Hepatic stellate cell (primary cell): ENCODE results near the gene TGFB1.
"Not testable (repeated sequence)": the region's sequence is repeated elsewhere in the genome, so short reads cannot be mapped to it uniquely, and the experiment has no call there.

Source experiments
- DNase-seq: peaks from one replicate; pipeline ENCODE4 v3.0.0; 2011; ENCODE audit warnings: low spot score

TGFB1 gene

DNA sequence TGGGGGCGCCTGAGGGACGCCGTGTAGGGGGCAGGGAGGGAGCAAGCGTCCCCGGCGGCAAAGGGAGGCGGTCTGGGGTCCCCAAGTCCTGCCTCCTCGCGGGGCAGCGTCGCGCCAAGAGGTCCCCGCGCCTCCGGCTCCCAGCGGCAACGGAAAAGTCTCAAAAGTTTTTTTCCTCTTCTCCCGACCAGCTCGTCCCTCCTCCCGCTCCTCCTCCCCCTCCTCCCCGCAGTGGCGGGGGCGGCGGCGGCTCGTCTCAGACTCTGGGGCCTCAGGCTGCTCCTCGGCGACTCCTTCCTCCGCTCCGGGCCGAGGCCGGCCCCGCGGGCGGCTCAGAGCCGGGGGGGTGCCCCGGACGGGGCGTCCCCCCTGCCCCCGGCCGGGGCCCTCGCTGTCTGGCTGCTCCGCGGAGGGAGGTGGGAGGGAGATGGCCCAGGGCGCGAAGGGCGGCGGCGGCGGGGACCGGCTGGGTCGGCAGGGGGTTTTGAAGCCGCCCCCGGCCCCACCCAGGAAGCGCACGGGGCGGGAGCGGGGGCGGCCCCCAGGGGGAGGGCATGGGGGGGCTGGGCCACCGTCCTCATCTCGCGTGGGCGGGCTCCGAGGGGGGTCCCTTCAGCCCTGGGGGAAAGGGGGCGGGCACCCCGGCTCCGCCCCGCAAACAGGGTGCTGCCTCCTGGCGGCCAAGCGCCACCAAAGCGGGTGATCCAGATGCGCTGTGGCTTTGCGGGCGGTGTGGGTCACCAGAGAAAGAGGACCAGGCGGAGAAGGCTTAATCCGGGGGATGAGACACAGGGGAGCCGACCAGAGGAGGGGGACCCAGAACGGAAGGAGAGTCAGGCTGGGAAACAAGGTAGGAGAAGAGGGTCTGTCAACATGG, at the start of gene TGFB1:
TGFB1 (minus strand) TSS at position 457 of the 877 bp plus-strand sequence. CDS start 878 bp downstream, outside the sequence.
- peak; percentile 98 for DNase-seq

DNA sequence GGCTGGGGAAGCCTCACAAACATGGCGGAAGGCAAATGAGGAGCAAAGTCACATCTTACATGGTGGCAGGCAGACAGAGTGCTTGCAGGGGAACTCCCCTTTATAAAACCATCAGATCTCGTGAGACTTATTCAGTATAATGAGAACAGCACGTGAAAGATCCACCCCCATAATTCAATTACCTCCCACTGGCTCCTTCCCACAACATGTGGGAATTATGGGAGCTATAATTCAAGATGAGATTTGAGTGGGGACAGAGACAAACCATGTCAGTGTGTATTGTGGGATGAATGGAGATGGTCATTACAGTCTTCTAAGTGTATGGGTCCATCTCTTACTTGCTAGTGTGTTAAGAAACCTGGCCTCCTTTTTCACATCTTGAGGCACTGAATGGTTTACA, 48.3 kb upstream of the TGFB1 start:
- DNase-seq, result no peak

DNA sequence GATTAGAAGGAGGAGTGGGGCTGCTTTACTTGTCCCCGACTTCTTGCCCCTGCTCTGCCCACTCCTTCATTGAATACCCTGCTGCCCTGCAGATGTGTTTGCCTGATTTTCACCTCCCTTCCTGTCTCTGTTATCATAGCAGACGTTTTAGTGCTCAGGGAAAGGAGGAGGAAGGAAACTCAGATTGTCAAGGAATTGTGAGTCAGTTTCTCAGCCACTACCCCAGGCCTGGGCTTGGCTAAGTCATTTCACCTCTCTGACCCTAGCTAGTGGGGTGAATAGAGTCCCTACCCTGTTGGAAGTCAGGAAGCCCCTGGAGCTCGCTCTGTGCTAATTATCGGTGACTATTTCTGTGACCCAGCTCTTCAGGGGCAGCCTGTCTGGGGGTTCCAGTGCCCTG, 47.8 kb upstream of the TGFB1 start:
- DNase-seq, result no peak

DNA sequence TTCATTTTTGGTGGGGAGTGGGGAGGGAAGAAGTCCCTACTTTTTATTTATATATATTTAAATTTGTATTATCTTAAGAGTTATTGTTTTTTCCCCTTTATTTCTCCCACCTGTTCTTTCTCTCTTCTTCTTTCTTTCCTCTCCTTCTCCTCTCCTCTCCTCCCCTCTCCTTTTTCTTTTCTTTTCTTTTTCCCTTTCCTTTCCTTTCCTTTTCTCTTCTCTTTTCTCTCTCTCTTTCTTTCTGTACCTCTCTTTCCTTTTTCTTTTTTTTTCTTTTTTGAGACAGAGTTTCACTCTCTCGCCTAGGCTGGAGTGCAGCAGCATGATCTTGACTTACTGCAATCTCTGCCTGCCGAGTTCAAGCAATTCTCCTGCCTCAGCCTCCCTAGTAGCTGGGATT, 45.8 kb upstream of the TGFB1 start:
- DNase-seq, result no peak

DNA sequence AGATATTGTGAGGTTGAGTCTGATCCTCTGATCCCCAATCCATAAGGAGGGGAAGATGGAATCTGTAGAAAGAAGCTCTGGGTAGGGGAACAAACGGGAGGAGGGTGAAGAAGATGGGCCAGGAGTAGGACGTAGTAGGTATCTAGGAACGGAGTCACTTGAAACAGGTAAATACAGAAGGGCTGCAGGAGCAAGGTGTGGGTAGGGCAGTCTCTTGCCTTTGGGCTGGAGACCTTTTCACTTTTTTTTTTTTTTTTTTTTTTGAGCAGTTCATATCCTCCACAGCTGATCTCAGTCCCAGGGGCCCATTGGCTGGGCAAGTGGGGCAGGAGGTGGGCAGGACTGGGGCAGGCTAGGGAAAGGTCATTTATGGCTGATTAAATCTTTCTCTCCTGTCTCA, 45.4 kb upstream of the TGFB1 start:
- no peak for DNase-seq

DNA sequence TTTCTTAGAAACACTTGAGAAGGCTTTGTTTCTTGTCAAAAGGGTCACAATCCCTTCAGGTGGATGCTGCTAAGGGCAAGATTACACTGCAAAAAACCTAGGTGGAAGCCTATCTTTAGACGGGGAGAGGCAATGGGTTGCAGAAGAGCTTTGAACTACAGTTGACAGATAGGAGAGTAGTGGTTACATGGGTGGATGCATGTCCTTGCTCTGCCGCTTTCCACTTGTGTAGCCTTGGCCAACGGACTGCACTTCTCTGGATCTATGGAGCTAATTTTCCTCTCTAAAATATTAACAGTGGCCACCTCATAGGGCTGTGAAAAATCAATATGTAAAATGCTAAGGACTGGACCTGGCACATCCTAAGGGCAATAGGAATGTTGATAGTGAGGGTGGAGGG, 44.9 kb upstream of the TGFB1 start:
- DNase-seq, result no peak

DNA sequence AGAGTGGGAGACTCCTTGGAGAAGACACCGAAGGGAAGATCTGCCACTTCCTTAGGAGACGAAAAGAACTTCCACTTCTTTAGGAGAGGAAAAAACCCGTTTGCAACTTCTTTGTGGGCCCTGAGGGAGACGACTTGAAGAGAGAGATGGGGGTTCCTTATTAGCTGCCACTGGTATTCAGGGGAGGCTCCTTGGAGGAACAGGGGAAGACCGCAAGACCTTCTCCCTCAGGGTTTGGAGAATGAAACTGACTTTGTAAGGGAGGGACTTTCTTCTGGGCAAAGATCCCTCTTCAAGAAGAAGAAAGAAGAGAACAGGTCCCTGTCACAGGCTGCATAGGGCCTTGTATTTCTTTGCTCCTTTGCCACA, 44.3 kb upstream of the TGFB1 start:
- peak; percentile 21 for DNase-seq

DNA sequence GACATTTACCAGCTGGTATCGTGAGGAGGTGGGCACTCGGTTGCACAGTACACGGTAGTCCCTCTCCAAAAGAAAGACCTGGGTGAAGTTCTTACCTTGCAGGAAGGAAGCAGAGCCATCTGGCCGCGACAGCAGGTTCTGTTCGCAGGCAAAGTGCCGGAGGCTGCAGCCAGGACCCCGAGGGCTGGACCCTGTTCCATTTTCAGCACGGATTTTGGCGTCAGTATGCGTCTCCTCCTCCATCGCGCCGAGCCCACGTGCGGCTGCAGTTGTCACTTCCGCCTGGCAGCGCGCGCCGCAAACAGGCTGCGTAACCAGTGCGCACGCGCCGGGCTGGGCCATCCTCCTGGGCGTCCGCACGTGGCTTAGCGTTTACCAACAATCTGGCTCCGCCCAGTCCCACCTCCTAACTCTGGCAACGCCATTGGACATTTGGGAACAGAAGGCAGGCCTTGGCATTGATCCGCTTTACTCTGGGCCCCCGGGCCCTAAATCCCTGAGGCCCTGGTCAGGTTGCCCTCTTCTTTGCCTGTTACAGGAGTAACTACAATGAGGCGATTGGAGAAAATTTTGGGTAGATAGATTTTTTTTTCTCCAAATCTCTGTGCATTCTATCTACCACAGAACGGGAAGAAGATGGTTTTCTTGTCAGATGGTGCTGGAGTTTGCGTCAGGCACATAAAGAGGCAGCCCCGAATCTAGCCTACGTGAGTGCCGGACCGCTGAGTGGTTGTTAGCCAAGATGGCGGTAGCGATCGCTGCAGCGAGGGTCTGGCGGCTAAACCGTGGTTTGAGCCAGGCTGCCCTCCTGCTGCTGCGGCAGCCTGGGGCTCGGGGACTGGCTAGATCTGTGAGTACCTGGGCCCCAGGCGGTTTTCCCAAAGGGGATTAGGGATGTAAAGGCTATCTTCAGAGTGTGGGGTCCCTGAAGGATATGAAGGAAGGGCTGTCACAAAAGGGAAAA, 43.6 kb upstream of the TGFB1 start, which contains the start of the genes BCKDHA and EXOSC5:
BCKDHA (plus strand) TSS at position 733 of the 964 bp plus-strand sequence; CDS start at position 743, 10 bp downstream.
EXOSC5 (minus strand) TSS at position 274 of the 964 bp plus-strand sequence; CDS start at position 243, 31 bp downstream.
- DNase-seq, result peak; percentile 100

DNA sequence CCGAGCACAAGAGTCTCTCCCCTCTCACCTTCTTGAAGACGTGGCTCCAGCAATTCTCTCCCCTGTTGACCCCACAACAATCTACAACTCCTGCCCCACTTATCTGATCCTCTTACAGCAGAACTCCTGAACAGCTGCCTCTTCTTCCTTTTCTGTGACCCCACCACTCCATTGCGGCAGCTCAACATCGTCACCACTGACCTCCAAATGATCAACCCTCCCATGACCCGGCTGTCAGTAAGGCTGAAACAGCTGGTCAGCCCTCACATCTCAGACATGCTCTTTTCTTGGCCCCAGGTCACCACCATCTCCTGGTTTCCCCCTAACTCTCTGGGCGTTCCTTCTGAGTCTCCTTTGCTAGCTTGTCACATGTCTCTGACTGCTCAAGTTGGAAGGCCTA, 41.6 kb upstream of the TGFB1 start:
- DNase-seq, result no peak

DNA sequence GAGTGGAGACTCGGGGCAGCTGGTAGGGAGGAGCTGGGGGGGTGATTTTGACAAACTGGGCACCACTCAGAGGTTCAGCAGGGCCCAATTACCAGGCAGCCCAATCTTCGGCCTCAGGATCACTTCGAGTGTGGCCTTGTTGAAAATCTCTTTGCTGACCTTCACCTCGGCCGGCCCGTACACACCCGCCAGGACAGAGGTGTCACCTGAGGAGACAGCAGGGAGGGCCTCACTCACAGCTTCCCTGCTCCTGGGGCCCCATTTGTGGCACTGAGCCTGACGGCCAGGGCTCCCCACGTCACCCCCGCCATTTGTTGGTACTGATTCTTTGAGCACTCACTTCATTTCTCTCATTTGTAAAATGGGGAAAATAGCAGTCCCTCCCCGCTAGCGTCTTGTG, 39.1 kb upstream of the TGFB1 start:
- DNase-seq, result no peak

DNA sequence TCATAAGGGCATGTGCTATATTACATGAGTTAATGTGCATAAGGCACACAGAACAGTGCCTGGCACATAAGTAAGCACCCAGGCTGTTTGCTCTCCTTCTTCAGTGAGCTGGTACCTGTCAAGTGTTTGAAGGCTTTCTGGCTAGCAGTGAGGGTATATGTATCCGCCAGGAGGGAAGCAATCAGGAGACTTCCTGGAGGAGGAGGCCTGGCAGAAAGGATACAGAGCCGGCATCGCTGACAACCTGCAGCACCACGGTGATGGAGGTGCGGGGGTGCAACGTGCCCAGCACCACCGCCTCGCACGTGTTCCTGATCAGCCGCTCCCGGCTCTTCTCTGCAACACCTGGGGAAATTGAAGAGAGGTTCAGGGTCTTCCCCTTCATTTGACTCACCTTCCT, 37.9 kb upstream of the TGFB1 start:
- no peak for DNase-seq

DNA sequence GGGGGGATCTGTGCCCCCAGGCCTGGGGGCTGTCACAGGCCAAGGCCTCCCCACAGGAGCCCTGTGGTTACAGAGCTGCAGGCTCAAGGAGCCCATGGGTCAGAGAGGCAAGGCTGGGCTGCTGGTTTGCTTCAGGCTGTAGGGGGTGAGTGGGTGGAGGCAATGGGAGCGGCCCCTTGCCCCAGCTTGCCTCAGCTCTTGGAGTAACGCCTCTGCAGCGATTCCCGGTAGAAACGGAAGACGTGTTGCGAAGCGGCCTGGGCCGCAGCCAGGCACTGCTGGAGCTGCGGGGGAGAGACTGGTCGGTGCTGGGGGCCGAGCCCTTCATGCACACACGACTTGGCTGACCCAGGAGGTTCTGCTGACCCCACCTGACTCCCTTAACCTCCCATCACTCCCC, 32.7 kb upstream of the TGFB1 start:
- no peak for DNase-seq

DNA sequence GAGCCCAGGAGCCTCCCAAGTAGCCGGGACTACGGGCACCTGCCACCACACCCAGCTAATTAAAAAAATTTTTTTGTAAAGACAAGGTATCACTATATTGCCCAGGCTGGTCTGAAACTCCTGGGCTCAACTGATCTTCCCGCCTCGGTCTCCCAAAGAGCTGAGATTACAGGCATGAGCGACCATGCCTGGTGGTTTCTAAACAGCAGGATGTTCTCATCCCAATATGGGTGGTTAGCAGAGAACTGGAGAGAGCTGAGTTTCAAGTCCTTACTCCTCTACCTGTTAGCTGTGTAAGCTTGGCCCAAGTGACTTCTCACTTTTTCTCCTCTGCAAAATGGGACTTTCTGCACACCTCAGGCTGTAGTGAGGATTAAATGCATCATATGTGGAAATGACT, 30.6 kb upstream of the TGFB1 start:
- DNase-seq, result no peak

DNA sequence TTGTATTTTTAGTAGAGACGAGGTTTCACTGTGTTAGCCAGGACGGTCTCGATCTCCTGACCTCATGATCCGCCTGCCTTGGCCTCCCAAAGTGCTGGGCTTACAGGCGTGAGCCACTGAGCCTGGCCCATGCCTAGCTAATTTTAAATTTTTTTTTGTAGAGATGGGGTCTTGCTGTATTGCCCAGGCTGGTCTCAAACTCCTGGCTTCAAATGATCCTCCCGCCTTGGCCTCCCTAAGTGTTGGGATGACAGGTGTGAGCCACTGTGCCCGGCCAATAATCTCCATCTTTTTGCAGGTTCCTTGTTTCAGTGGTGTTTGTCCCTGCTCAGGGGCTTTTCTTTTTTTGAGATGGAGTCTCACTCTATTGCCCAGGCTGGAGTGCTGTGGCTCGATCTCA, 27.8 kb upstream of the TGFB1 start:
- DNase-seq, result not testable (repeated sequence)

DNA sequence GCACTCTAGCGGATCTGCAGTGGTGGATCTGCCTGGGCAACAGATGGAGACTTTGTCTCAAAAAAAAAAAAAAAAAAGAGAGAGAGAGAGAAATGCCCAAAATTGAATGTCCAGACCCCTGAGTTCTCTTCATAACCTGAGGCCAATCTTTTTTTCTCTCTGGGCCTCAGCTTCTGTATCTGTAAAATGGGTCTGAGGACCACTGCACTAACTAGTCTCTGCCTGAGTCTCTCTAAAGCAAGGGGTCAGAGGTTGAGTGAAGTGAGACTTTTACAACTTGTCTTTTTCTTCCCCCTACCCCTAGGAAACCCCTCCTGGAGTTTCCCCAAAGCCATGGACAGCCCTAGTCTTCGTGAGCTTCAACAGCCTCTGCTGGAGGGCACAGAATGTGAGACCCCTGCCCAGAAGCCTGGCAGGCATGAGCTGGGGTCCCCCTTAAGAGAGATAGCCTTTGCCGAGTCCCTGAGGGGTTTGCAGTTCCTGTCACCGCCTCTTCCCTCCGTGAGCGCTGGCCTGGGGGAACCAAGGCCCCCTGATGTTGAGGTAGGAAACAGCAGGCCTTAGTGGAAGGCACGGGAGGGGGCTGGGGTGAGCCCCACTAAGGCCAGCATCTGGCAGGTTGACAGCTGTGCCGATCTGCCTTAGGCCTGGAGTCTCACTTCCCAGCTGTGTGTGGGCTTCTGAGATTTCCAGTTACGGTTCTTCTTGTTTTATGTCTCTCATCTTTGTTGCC, 24.4 kb upstream of the TGFB1 start:
- DNase-seq, result no peak

DNA sequence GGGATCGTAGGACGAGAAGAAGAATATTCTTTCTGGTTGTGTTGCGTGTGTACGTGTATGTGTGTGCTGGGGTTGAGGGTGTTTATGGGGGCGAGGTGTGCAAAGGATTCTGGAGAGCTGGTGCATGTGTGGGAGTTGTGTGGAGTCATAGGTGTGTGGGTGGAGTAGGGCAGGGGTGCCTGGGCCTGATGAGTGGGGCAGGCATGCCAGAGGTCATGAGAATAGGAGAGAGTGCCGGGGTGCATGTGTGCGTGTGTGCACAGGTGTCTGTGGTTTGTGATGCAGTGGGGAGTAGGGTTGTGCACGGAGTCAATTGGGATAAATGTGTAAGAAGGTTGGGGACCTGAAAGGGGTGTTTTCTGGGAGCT, 23.3 kb upstream of the TGFB1 start:
- no peak for DNase-seq

DNA sequence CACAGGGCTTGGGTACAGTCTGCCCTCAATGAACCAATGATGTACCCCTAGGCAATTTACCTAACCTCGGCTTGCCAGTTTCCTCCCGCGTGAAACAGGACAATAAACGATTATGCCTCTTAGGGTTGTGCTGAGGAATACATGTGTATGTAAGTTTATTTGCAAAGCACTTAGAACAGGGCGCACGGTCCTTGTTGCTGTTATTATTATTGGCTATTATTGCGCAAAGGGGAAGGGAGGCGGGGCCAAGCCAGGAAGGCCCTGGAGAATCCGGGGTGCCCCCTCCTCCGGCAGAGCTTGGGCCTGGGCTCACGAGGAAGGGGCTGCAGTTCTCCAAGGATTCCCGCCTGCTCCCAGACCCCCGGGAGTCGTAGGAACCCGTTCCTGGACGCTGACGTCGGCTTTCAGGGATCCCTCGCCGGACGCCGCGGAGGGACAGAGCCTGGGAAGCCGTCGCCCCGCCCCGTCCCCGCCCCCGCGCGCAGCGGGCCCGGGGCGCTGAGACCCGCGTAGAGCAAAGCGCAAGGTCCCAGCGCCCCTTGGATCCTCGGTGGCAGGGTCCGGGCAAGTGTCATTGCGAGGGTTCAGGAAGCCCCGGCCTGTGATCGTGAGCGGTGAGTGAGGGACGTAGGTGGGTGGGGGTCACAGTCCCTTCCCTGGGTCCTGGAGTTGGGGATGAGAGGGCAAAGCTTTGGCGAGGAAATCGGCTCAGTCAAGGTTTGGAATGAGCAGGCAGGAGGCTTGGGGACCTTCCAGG, 22.7 kb upstream of the TGFB1 start, which contains the start of gene TMEM91:
TMEM91 (plus strand) TSS at position 293 of the 757 bp plus-strand sequence. CDS start 1,777 bp downstream, outside the sequence.
- no peak for DNase-seq

DNA sequence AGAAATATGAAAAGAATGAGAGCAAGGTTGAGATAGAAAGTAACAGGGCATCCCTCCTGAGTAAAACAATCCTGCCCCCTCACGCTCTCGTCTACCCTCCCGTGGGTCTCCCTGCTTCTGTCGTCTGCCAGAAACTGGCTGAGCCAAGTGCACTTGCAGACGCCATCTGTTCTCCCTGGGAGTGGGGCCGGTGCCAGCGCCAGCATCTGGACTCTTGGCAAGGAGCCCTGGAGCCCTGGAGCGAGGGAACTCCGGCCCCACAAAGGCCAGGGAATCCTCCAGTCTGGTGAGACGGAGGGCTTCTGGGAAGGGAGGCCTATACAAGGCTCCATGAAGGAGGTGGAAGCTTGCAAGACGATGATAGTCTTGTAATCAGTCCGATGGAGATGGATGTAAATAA, 20.3 kb upstream of the TGFB1 start:
- DNase-seq, result peak; percentile 75

DNA sequence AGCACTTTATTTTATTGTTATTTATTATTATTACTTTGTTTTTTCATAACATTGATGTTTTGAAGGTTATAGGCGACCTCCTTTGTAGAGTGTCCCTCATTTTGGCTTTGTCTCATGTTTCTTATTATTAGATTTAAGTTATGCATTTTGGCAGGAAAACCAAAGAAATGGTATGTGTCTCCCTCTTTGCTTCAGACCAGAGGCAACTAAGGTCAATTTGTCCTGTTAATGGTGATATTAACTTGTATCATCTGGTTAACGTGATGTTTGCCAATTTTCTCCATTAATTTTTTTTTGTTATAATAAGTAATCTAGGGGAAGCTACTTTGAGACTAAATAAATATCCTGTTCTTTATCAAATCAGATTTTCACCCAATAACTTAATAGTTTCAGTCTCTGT, 18.8 kb upstream of the TGFB1 start:
- DNase-seq, result no peak

DNA sequence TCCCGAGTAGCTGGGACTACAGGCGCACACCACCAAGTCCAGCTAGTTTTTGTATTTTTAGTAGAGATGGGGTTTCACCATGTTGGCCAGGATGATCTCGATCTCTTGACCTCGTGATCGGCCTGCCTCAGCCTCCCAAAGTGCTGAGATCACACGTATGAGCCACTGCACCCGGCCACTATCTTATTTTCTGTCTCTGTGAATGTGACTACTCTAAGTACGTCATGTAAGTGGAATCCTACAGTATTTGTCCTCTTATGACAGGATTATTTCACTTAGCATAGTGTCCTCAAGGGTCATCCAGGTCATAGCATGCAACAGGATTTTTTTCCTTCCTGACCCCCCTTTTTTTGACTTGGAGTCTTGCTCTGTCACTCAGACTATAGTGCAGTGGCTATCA, 17.8 kb upstream of the TGFB1 start:
- DNase-seq, result no peak

DNA sequence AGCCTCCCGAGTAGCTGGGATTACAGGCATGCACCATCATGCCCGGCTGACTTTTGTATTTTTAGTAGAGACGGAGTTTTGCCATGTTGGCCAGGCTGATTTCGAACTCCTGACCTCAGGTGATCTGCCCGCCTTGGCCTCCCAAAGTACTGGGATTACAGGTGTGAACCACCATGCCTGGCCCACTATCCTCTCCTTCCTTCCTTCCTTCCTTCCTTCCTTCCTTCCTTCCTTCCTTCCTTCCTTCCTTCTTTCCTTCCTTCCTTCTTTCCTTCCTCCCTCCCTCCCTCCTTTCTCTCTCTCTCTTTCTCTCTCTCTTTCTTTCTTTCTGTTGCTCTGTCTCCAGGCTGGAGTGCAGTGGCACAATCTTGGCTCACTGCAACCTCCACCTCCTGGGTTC, 17.4 kb upstream of the TGFB1 start:
- not testable (repeated sequence) for DNase-seq
